Measurements from ENCODE around the gene SLC27A3. TPM values are rescaled to one million over a fixed set of nuclear protein-coding genes. Genes with fewer than 3 reads are reported as not detected.

The SLC27A3 gene
- total RNA-seq, 4 donors from 2014 or later = 7.6 to 15.0 (median 11.2) TPM

- Histone ChIP-seq H3K27ac (no peak overlapping the region), H3K36me3 (peaks cover 35 to 99% (median 46%) of the 10 kb centered on the region in 3 donors), H3K27me3 (no peaks in the 10 kb centered on the region), H3K4me1 (peaks cover 0 to 34% (median 21%) of the 10 kb centered on the region in 3 donors), H3K9me3 (no peaks in the 10 kb centered on the region), H3K4me3 (no peak overlapping the region)
- no peak for TF ChIP-seq CTCF (IDR thresholded peaks at IDR 0.05)
- TF ChIP-seq POLR2A (IDR thresholded peaks at IDR 0.05) = no peak
- no peak for DNase-seq
- intact Hi-C loops (cut with DNase I) = no loop called here
- WGBS, 2 donors = 90 to 92% methylated on average over 3 to 4 of the region's 4 CpGs
Measured at GRCh38 chr1:153768316-153769181, 6.7 kb upstream of the SLC27A3 start.

- Histone ChIP-seq H3K27ac (no peak overlapping the region), H3K36me3 (peaks cover 29 to 94% (median 46%) of the 10 kb centered on the region in 3 donors), H3K4me3 (no peak overlapping the region), H3K9me3 (no peaks in the 10 kb centered on the region), H3K4me1 (peaks cover 3 to 40% (median 27%) of the 10 kb centered on the region in 3 donors), H3K27me3 (no peaks in the 10 kb centered on the region)
- 78 to 89% methylated on average over 3 of the region's 3 CpGs for WGBS, 2 donors
- intact Hi-C loops (cut with DNase I) = no loop called here
- TF ChIP-seq POLR2A (IDR thresholded peaks at IDR 0.05) (no peak), CTCF (IDR thresholded peaks at IDR 0.05) (no peak)
- no peak for DNase-seq
Measured at GRCh38 chr1:153769221-153769620, 6.0 kb upstream of the SLC27A3 start.

- H3K36me3 ChIP-seq = peaks cover 15 to 78% (median 35%) of the 10 kb centered on the region in 3 donors
- no peaks in the 10 kb centered on the region for H3K9me3 ChIP-seq
- intact Hi-C loops (cut with DNase I) = no loop called here
- H3K27me3 ChIP-seq = no peaks in the 10 kb centered on the region
- DNase-seq = no peak
- 45 to 68% methylated on average over 3 to 8 of the region's 11 CpGs for WGBS, 2 donors
- peaks cover 12 to 56% (median 36%) of the 10 kb centered on the region in 3 donors for H3K4me1 ChIP-seq
- TF ChIP-seq POLR2A (IDR thresholded peaks at IDR 0.05) (no peak), CTCF (IDR thresholded peaks at IDR 0.05) (no peak)
- H3K27ac ChIP-seq = peak overlapping the region in 3 of 4 donors; percentile 38 to 57 (median 48)
- no peak overlapping the region for H3K4me3 ChIP-seq
Measured at GRCh38 chr1:153770797-153771196, 4.4 kb upstream of the SLC27A3 start.

GRCh38 chr1:153771261-153771660 lies 3.9 kb upstream of the SLC27A3 start:
- intact Hi-C loops (cut with DNase I) = no loop called here
- Histone ChIP-seq H3K4me1 (peaks cover 14 to 61% (median 38%) of the 10 kb centered on the region in 3 donors), H3K9me3 (no peaks in the 10 kb centered on the region), H3K27me3 (no peaks in the 10 kb centered on the region), H3K36me3 (peaks cover 15 to 75% (median 32%) of the 10 kb centered on the region in 3 donors), H3K4me3 (no peak overlapping the region), H3K27ac (peak overlapping the region in 3 of 4 donors; percentile 38 to 57 (median 48))
- TF ChIP-seq POLR2A (IDR thresholded peaks at IDR 0.05) (no peak), CTCF (IDR thresholded peaks at IDR 0.05) (no peak)
- 100% methylated on average over 2 of the region's 2 CpGs; no CpG with 5 or more reads in 1 of the 2 donors for WGBS, 2 donors
- no peak for DNase-seq

Data from esophagus squamous epithelium (tissue), 5 donors.